DMS53 treated with DMSO at 0.1 percent for 48 hours (cell line): ENCODE data around the gene PPL.

Source experiments
- DNase-seq: peaks from one replicate; lab custom pipeline; 2025; ENCODE audit not compliant: unreplicated experiment; lab: John Stamatoyannopoulos, UW

PPL gene

DNA sequence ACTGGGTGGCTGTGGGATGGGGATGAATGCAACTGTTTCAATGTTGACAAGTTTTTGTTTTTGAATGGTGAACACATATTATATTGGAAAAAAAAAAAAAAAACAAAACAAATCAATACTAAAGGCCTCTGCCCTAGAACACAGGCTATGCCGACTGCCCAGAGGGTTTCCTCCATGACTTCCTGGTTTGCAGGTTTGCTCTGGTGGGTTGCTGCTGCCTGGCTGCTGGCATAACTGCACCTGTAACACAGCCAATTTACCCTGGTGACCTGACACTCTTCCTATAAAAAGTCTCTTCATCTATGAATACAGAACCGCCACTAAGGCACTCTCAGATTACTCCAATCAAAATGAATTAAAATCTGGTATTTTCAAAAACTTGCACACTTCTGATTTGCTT is 100.2 kb downstream of the PPL start:
- no peak for DNase-seq

- no peak for DNase-seq
These were observed 103.4 kb downstream of the PPL start for GRCh38 chr16:4833584-4833983.

DNA sequence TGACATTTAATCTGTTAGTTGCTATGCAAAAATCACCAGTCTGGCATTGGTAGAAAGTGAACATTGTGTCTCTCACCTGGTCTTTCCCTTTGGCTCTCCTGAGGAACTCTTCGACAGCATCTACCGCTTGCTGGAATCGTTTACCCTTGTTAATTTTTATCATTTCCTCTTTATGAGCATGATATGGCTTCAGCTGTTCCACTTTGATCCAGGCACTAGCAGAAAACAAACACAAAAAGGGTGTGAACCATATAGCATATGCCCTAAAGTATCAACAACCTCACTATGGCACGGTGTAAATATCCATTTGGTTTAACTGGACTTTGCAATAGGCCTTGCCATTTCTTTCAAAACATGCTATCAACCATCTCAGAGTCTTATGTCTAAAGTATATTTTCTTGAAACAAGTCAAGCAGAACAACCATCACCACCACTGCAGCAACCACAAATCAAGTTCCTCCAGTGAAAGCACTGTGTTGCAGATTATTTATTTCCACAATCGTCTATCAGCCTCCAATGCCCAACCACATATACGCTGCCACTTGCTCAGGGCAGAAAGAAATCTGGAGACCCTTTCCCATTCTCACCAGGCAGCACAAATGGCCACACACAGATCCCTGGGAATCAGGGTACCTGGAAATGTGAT is 104.1 kb downstream of the PPL start:
- DNase-seq, result no peak
